OCI-M2 (cell line): Measurements from ENCODE around the gene BTLA.
"Not testable (repeated sequence)": the region's sequence is repeated elsewhere in the genome, so short reads cannot be mapped to it uniquely, and the experiment has no call there.

Experiments
- DNase-seq: peaks from one replicate; lab custom pipeline; 2025; ENCODE audit not compliant: unreplicated experiment; lab: John Stamatoyannopoulos, UW

Gene BTLA, protein sequence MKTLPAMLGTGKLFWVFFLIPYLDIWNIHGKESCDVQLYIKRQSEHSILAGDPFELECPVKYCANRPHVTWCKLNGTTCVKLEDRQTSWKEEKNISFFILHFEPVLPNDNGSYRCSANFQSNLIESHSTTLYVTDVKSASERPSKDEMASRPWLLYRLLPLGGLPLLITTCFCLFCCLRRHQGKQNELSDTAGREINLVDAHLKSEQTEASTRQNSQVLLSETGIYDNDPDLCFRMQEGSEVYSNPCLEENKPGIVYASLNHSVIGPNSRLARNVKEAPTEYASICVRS

DNA sequence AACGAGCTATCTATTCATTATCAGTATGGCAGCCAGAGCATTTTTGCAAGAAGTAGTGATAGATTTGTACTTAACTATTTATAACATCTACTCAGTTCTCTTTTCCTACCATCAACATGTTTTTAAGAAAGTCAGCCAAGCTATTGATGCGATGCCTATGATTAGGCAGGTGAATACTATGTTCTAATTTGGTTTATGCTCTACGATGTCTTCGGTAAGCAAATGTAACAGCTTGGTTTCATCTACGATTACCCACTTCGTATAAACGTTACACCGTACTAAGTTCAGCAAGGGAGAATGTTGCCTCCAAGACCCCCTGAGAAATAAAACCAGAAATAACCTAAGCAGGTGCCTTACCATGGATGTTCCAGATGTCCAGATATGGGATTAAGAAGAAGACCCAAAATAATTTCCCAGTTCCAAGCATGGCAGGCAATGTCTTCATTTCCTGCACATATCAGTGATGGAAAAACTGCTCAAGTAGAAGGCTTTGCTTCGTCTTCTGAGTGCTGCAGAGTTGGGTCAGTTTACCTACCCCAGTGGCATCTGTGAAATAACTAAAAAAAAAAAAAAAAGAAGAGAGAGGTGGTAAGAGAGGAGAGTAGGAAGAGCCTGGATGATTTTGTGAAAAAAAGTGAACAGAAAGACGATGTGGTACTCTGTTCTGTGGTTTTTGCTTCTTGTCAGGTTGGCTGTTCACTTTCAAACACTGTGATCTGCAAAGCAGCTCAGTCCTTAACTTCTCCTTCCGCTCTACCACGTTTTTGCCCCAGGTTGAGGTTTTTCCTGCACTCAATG is at the start of gene BTLA:
BTLA (minus strand) TSS at position 559 of the 798 bp plus-strand sequence; CDS start at position 445, 114 bp downstream.
- no peak for DNase-seq

DNA sequence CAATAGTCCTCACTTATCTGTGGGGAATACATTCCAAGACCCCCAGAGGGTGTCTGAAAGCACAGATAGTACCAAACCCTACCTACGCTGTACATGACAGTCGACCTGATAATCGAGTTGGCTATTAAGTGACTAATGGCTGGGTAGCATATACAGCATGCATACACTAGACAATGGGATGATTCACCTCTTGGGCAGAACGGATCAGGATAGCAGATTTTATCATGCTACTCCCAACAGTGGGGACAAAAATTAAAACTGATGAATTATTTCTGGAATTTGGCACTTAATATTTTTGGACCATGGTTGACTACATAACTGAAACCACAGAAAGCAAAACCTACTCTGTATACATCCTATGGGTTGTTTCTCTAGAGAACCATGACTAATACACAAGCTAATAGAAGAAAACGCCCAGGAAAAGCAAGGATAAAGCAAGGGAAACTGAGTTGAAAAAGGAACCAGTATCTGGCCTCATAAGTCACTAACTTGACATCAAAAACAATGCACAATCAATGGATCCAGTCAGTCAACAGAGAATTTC is 47.0 kb upstream of the BTLA start:
- DNase-seq, result no peak

DNA sequence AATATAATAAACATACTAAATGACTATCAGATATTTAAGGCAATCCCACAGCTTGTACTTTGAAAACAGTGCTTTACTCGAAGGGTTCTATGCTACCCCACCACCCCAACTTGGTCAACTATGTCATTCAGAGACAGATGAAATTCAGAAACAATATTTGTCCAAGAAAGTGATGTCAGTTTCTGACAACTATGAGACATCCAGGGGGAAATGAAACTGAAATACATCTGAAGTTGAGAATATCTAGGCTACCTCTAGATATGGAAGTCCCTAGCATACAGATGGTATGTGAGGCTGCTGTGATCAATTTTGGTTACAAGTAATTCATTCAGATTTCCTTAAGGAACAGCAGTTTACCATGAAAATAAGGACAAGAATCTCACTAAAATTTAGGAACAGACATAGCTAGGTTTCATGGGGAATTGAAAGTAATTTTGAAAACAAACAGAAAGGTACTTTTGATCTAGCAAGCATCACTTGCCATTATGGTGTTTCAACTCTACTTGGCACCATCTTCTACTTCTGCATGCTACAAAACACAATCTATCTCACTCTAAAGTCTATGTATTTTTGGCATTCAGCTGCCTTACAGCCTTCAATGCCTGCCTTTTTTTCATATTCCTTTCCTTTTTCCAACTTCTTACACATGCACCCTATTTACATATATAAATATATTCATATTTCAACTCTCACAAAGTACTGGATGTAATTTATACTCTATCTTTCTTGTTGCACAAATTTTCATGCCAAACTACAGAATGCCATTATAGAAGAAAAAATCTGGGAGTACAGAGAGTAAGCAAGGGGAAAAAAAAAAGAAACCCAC is 40.8 kb upstream of the BTLA start:
- DNase-seq, result no peak

DNA sequence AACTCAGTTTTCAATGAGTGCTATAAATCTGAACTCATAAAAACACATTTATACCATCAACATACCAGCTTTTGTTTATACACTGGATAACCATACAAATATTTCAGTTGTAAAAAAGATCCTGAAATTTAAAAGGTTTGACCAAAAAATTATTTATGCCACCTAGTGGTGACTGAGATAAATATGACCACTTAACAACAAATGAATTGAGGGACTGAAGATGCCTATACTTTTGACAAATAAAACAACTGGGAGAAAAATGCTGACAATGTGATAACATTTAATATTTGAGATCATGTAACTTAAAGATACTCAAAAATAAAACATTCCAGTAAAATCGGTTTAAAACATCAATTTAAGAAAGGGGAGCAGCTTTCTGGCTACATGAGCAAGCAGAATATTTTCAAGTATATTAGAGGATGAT is 32.1 kb upstream of the BTLA start:
- DNase-seq, result no peak

DNA sequence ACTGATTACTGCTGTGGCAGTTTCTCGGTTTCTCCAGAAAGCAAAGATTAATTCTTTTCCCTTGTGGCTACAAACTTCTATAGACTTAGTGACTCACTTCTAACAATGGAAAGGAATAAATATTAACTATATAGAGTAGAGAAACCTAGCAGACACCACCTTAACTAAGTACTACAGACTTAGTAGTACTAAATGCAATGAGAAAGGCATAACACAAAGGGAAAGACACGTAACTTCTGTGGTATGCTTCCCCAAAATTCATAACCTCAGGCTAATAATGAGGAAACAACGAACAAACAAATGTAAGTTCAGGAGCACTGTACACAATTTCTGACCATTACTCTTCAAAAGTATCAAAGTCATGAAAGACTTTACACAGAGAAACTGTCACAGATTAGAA is 31.3 kb upstream of the BTLA start:
- DNase-seq, result no peak

DNA sequence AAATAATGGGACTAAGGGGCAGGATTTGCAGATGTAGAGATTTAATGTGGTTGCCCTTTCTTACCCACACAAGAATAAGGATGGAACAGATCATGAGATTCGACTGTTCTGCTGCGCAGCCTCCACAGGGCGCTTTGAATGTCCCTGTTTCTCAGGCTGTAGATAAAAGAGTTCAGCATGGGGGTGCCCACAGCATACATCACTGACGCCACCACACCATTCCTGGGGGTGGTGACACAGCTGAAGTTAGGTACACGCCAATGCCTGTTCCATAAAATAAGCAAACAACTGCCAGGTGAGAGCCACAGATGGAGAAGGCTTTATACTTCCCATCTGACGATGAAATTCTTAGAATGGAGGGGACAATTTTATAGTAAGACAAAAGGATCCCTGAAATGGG is 24.9 kb upstream of the BTLA start:
- not testable (repeated sequence) for DNase-seq

DNA sequence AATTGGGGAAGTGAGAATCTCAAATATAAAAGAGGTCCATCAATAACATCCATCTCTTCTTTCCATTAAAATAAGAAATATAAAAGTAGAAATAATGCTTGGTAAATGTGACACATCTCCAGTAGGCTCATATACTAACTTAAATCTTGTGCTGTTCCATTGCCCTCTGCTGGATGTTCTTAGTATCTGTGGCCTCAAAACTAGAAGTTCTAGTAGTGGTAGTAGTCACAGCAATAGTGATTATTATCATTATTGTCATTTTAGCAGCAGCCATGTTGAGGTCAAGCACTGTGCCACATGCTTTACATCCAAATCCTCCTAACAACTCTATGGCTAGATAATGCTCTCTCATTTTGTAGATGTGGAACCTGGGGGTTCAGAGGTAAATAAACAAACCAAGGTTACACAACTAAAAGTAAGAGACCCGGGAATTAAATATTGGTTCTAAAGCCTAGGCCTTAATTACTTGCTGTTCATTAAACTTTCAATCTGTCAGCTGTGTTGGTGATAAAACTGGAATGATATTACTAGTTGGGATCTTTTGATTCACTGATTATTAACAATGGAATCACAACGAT is 20.2 kb upstream of the BTLA start:
- no peak for DNase-seq

DNA sequence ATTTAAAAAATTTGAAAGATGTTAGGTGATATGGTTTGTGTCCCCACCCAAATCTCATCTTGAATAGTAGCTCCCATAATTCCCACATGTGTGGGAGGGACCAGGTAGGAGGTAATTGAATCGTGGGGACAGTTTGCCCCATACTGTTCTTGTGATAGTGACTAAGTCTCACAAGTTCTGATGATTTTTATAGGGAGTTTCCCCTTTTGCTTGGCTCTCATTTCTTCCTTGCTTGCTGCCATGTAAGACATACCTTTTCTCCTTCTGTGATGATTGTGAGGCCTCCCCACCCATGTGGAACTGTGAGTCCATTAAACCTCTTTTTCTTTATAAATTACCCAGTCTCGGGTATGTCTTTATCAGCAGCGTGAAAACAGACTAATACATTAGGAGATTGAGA is 19.7 kb upstream of the BTLA start:
- not testable (repeated sequence) for DNase-seq

DNA sequence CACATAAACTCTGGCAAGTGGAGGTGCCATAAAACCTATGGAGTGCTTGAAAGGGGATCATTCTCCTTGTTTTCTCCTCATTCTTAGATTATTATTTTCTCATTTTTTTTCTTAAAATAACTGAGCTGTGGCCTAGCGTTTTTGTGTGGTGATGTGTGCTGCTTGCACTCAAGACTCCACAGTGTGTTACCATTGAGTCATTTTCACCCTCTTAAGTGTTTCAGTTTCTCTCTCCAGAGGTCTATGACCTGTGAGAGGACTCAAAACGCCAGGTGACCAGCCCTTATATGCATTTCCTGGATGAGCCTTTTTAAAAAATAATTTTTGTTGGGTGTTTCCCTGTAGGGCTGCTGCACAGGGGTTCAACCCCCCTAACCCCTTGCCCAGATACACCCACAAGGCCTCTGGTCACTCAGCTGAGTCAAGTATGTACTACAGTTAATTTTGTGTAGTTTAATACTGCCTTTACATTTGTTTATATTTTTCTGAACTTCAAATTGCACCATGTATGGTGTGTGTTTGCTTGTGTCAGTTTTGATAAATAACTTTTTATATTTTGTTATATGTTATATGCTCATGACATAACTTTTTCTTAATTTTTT is 15.4 kb upstream of the BTLA start:
- no peak for DNase-seq

DNA sequence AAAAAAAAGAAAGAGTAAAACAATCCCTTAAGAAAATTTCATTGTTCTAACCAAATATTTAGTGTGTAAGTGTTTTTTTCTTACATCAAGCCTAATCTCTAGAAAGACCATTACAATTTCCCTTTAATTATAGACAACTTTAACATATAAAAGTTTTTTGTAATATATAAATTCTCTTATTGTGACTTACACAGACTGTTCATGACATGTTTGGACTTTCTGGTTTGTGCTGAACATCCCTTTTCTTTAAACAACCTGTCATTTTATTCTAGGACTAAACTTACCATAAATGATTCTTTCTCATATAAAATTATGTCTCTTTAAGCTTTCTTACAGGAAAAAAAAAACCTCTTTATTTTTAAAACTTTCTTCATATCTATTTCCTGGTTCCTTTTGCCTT is 13.0 kb upstream of the BTLA start:
- DNase-seq, result no peak

DNA sequence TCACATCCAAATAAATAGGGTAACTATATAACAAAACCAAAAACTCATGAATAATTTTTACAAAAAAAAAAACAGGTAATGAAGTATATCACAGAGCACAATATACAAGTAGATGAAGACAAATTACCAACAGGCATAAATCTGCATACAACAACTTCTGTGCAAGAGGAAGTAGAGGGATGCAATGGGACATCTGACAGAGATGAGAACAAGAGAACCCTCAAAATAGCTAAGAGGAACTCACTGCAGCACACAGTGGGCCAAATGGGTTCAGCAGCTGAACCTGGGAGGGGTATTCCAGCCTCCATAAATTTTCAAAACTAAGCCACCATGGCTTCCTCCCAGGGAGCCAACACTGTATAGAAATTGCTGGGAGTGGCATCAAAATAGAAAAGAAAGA is 9.6 kb upstream of the BTLA start:
- DNase-seq, result no peak

DNA sequence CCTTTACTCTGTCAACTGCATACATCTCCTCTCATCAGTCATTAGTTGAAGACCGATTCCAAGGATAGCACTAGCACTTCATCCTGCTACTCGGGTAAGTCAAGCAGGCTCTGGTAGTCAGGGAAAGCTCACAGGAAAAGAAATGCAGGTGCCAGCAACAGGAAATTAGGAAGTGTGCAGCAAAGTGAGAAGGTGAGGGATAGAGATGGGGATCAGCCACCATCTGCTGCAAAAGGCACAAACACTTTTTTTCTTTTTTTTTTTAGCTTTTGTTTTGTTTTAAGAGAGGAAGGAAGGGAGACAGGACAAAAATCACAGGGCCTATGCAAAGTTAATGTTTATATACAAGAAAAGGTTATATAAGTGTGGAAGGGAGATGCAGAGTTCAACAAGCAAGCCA is 9.0 kb upstream of the BTLA start:
- DNase-seq, result no peak

DNA sequence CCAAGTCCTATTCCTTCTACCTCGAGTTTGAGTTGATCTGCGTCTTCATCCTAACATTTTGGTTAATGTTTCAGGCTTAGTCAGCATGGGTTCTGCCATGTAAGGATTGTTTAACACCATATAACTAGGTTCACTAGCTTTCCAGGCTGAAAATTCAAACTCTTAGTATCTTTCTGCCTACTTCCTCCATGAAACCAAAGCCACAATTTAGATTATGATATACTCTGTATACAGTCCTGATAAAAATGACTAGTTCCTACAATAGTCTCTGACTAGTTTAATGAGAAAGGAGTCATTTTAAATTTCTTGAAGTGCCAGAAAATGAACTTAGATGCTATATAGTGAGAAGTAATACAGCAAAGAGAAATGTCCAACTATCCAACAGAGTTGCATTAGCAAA is 6.6 kb upstream of the BTLA start:
- no peak for DNase-seq

DNA sequence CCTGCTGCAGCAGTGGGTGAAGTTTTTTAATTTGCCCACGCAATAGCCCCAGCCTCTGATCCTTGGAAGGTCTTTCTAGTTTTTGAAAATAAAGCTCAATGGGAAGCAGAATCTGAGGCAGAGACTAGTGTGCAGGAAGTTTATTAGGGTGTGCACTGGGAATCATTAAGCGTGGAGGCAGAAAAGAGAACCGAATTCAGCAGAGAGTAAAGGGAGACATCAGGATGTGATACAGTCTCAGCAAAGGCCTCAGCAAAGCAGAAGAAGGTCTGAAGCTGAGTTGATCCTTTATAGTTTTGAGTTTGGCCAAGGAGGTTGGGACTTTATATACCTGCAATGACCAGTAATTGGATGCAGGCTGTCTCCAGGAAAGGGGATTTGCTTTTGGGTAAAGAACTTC is 4.9 kb upstream of the BTLA start:
- DNase-seq, result no peak

DNA sequence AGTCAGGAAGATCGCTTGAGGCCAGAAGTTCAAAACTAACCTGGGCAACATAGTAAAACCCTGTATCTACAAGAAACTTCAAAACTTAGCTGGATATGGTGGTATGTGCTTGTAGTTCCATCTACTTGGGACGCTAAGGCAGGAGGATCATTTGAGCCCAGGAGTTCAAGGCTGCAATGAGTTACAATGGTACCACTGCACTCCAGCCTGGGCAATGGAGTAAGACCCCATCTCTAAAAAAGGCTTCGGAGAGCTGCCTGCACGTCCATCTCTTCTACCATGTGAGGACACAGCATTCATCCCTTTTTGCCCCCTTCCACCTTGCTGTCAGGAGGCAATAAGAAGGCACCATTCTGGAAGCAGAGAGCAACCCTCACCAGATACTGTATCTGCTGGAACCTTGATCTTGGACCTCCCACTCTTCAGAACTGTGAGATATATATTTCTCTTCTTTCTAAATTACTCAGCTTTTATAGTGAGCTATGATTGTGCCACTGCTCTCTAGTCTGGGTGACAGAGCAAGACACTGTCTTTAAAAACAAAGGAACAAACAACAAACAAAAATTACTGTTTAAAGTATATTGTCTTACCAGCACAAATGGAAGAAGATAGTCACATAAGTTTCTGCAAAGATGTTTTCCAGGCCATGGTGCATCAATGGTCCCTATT is 4.2 kb upstream of the BTLA start:
- DNase-seq, result no peak

DNA sequence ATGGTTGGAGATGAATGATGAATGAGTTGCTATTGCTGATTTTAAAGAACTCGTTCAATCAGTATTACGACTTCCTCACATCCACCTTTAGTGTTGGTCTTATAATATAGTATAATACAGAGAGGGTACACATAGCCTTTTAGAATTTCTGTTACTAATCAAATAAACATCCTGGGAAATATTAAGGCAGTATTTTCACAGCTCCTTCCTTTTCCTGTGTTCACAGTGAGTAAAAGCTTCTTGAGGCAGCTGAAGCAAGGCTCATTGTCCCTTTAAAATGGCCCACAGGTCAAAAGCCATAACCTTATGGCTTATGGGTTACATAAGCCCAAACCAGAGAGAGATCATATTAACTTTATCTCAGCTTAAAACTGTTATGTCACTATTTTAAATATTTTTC is 1.3 kb upstream of the BTLA start:
- no peak for DNase-seq

DNA sequence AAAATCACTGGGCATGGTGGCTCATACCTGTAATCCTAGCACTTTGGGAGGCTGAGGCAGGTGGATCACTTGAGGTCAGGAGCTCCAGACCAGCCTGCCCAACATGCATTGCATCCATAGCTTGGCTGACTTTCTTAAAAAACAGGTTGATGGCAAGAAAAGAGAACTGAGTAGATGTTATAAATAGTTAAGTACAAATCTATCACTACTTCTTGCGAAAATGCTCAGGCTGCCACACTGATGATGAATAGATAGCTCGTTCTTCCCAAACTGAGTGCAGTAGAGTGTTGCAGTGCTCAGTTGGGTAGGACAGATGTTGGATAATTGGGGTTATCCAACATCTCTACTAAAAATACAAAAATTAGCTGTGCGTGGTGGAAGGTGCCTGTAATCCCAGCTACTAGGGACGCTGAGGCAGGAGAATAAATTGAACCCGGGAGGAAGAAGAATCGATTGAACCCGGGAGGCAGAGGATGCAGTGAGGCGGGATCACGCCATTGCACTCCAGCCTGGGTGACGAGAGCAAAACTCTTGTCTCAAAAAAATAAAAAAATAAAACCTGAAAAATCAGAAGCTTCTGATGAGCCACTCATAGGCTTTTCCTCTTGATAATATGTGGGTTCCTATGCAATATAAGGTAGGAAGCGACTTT is 1.2 kb downstream of the BTLA start:
- no peak for DNase-seq

DNA sequence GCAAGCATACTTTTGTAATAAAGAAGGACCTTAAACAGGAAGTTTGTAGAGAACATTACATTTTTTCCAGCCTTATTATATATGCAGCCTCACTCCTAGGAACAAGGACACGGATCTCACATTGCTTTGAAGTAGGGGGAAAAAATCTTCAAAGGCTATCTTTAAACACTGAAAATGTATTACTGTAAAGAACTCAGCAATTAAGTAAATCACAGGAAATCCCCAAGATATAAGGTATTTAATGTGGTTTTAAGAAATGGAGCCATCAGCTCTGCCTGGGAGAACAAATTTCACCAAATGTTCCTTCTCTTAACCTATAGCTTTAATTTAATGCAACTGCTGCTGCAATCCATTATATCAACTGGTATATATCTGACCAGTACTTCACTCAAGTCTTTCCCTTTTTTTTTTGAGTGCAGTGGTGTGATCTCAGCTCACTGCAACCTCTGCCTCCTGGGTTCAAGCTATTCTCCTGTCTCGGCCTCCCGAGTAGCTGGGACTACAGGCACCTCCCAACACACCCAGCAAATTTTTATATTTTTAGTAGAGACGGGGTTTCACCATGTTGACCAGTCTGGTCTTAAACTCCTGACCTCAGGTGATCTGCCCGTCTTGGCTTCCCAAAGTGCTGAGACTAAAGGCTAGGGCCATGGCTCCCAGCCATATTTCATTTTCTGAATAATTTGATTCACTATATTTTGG is 2.8 kb downstream of the BTLA start:
- DNase-seq, result no peak

DNA sequence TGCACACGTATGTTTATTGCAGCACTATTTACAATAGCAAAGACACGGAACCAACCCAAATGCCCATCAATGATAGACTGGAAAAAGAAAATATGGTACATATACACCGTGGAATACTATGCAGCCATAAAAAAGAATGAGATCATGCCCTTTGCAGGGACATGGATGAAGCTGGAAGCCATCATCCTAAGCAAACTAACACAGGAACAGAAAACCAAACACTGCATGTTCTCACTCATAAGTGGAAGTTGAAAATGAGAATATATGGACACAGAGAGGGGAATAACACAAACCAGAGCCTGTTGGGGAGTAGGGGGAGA is 4.9 kb downstream of the BTLA start:
- not testable (repeated sequence) for DNase-seq
